ENCODE measurements around the gene FJX1.
"Not testable (repeated sequence)": the region's sequence is repeated elsewhere in the genome, so short reads cannot be mapped to it uniquely, and the experiment has no call there.

Gene FJX1

GRCh38 chr11:35629511-35629910 lies 11.3 kb downstream of the FJX1 start:
- no peak for DNase-seq (ENCODE audit: extremely low spot score, insufficient read length, low read depth)
- no peak for FAIRE-seq

GRCh38 chr11:35629914-35630313 lies 11.7 kb downstream of the FJX1 start:
- no peak for FAIRE-seq
- DNase-seq (ENCODE audit: extremely low spot score, insufficient read length, low read depth): no peak

- FAIRE-seq (no peak), DNase-seq (ENCODE audit: extremely low spot score, insufficient read length, low read depth) (no peak)
Measured at GRCh38 chr11:35631891-35632290, 13.6 kb downstream of the FJX1 start.

GRCh38 chr11:35632301-35632700 lies 14.0 kb downstream of the FJX1 start:
- FAIRE-seq: no peak

GRCh38 chr11:35633827-35634423 lies 15.7 kb downstream of the FJX1 start:
- FAIRE-seq (no peak), DNase-seq (ENCODE audit: extremely low spot score, insufficient read length, low read depth) (no peak)

More at GRCh38 chr11:35632301-35632700, 14.0 kb downstream of the FJX1 start:
- no peak for DNase-seq (ENCODE audit: extremely low spot score, insufficient read length, low read depth)

GRCh38 chr11:35635933-35636332 lies 17.7 kb downstream of the FJX1 start:
- DNase-seq (ENCODE audit: extremely low spot score, insufficient read length, low read depth) (no peak), FAIRE-seq (no peak)

- DNase-seq (ENCODE audit: extremely low spot score, insufficient read length, low read depth): no peak
- no peak for FAIRE-seq
Measured at GRCh38 chr11:35639591-35640179, 21.4 kb downstream of the FJX1 start.

GRCh38 chr11:35641171-35641897 lies 23.1 kb downstream of the FJX1 start:
- DNase-seq (ENCODE audit: extremely low spot score, insufficient read length, low read depth) (no peak), FAIRE-seq (no peak)

- no peak for FAIRE-seq
Measured at GRCh38 chr11:35641964-35642363, 23.7 kb downstream of the FJX1 start.

GRCh38 chr11:35647421-35648093 lies 29.3 kb downstream of the FJX1 start:
- FAIRE-seq (no peak), DNase-seq (ENCODE audit: extremely low spot score, insufficient read length, low read depth) (no peak)

More at GRCh38 chr11:35641964-35642363, 23.7 kb downstream of the FJX1 start:
- DNase-seq (ENCODE audit: extremely low spot score, insufficient read length, low read depth): no peak

- DNase-seq (ENCODE audit: extremely low spot score, insufficient read length, low read depth): no peak
- no peak for FAIRE-seq
Measured at GRCh38 chr11:35650006-35650405, 31.7 kb downstream of the FJX1 start.

- no peak for FAIRE-seq
- no peak for DNase-seq (ENCODE audit: extremely low spot score, insufficient read length, low read depth)
Measured at GRCh38 chr11:35650467-35650866, 32.2 kb downstream of the FJX1 start.

GRCh38 chr11:35651263-35651662 lies 33.0 kb downstream of the FJX1 start:
- DNase-seq (ENCODE audit: extremely low spot score, insufficient read length, low read depth) (no peak), FAIRE-seq (no peak)

- not testable (repeated sequence) for DNase-seq (ENCODE audit: extremely low spot score, insufficient read length, low read depth); FAIRE-seq
Measured at GRCh38 chr11:35652786-35653185, 34.5 kb downstream of the FJX1 start.

- DNase-seq (ENCODE audit: extremely low spot score, insufficient read length, low read depth) (no peak), FAIRE-seq (no peak)
Measured at GRCh38 chr11:35654711-35655110, 36.5 kb downstream of the FJX1 start.

- DNase-seq (ENCODE audit: extremely low spot score, insufficient read length, low read depth) (no peak), FAIRE-seq (no peak)
Measured at GRCh38 chr11:35655254-35655653, 37.0 kb downstream of the FJX1 start.

GRCh38 chr11:35655856-35656255 lies 37.6 kb downstream of the FJX1 start:
- FAIRE-seq (no peak), DNase-seq (ENCODE audit: extremely low spot score, insufficient read length, low read depth) (no peak)

GRCh38 chr11:35658020-35658948 lies 40.0 kb downstream of the FJX1 start:
- DNase-seq (ENCODE audit: extremely low spot score, insufficient read length, low read depth): no peak
- FAIRE-seq: no peak

GRCh38 chr11:35661534-35661933 lies 43.3 kb downstream of the FJX1 start:
- no peak for FAIRE-seq
- no peak for DNase-seq (ENCODE audit: extremely low spot score, insufficient read length, low read depth)
